HEK293 (cell line): ENCODE results near the gene PGS1.

ENCODE experiments used
- ATF2 ChIP-seq: fragments of 450-650 bp; formaldehyde crosslinking; IDR thresholded peaks from 2 replicates; pipeline ENCODE4 v1.5.1; 2016; ENCODE audit warnings: missing biosample characterization, missing genetic modification characterization, low read depth
- CTCF ChIP-seq: fragments of 450-650 bp; formaldehyde crosslinking; IDR thresholded peaks from 2 replicates; pipeline ENCODE4 v1.5.1; 2016; ENCODE audit warnings: missing biosample characterization, missing genetic modification characterization
- MYNN ChIP-seq: fragments of 450-650 bp; formaldehyde crosslinking; IDR thresholded peaks from 2 replicates; pipeline ENCODE4 v1.5.1; 2016; ENCODE audit warnings: missing biosample characterization, missing genetic modification characterization, borderline replicate concordance
- ZBTB21 ChIP-seq: fragments of 450-650 bp; formaldehyde crosslinking; IDR thresholded peaks from 2 replicates; pipeline ENCODE4 v1.5.1; 2017; ENCODE audit warnings: missing biosample characterization, missing genetic modification characterization
- ZFP3 ChIP-seq: fragments of 450-650 bp; formaldehyde crosslinking; IDR thresholded peaks from 2 replicates; pipeline ENCODE4 v1.5.1; 2016; ENCODE audit warnings: low read depth, missing biosample characterization, missing genetic modification characterization
- ZNF24 ChIP-seq: fragments of 450-650 bp; formaldehyde crosslinking; IDR thresholded peaks from 2 replicates; pipeline ENCODE4 v1.5.1; 2016; ENCODE audit warnings: missing biosample characterization, missing genetic modification characterization

- TF ChIP-seq ZNF24 (tag by site-specific recombination) (no peak), ATF2 (tag by site-specific recombination) (no peak), ZBTB21 (tag by site-specific recombination) (no peak), CTCF (tag by site-specific recombination) (no peak), MYNN (tag by site-specific recombination) (no peak), ZFP3 (tag by site-specific recombination) (no peak)
Measured at GRCh38 chr17:78376161-78376560, 2.3 kb upstream of the PGS1 start.
